ENCODE data around the gene ARAP3.
"Not testable (repeated sequence)": the region's sequence is repeated elsewhere in the genome, so short reads cannot be mapped to it uniquely, and the experiment has no call there.

ARAP3 gene

GRCh38 chr5:141617682-141618029 lies 64.4 kb downstream of the ARAP3 start:
- ATAC-seq (no peak), DNase-seq (no peak)

GRCh38 chr5:141617128-141617527 lies 64.9 kb downstream of the ARAP3 start:
- DNase-seq, result no peak

DNA sequence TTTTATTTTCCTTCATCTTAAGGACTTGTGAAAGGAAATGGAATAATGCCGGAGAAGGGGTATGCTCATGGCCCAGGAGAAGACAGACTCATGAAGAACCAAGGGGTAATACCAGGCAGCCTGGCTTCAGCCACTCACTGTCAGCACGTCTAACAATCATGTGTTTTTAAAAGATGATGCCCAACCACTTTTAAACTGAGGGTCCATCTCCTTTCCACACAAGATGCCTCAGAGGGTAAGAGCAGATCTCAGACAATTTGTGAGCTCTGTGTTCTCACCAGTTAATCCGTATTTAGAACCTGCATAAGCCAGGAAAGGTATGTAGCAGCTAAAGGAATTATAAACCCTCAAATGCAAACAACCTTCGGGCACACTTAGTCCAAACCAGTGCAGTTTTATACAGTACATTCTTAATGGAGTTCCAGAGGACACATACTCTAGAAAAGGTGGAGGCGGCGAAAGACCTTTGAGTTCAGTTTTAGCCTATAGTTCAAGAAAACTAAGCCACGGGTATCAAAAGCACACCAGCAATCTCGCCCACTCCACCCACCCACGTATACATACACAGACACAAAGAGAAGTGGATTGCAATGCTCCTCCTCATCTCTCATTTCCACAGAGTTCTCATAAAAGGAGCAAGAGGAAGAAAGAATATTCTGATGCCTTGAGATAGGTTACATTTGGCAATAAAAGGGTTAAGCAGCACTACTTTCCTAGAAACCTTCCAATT lies 65.9 kb downstream of the ARAP3 start:
- no peak for DNase-seq
- no peak for ATAC-seq

More at GRCh38 chr5:141617128-141617527, 64.9 kb downstream of the ARAP3 start:
- ATAC-seq, result no peak

DNA sequence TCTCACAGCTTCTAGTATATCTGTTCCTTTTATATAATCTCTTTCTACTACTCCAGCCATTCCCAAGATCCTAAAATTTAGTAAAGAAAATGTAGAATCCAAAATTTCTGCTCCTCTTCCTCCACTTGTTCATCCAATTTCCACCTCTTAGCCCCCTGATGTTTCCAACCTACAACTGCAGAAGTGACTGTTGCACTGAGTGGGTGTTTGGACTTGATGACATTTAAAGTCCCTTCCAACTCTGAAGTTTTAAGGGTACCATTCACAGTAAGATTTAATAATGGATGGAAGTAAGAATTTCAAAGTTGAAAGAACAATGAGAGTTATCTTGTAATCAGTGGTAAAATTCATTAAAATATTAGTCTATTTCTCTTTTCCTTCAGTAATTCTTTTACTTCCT lies 68.7 kb downstream of the ARAP3 start:
- peak; percentile 37 for ATAC-seq

GRCh38 chr5:141611289-141611688 lies 70.7 kb downstream of the ARAP3 start:
- ATAC-seq, result no peak
- DNase-seq, result no peak

More for the DNA sequence above, 68.7 kb downstream of the ARAP3 start:
- no peak for DNase-seq

DNA sequence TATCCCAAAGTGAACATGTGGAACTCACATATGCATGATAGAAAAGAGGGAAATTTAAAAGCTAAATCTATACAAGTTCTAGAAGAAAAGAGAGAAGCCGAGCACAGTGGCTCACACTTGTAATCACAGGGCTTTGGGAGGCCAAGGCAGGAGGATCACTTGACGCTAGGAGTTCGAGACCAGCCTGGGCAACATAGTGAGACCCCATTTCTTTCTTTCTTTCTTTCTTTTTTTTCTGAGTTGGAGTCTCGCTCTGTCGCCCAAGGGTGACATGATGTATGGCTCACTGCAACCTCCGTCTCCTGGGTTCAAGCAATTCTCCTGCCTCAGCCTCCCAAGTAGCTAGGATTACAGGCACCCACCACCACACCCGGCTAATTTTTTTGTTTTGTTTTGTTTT lies 72.1 kb downstream of the ARAP3 start:
- not testable (repeated sequence) for ATAC-seq, DNase-seq

DNA sequence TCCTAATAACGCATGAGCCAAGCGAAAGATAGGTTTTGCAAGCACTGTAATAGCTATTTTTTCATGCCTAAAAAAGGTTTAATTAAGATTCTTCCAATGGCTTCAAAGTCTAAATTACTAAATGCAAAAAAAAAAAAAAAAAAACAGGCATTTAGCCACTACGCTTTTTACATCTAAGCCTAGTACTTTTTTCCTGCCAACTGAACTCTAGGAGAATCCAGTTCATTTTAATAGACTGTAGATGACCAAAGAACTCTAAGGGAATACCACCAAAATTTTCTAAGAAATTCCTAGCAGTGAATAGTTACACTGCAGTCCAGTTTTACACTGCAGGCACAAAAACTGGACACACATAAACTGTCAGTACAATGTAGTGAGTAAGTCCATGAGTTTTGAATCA lies 73.0 kb downstream of the ARAP3 start:
- ATAC-seq, result no peak
- DNase-seq, result no peak

GRCh38 chr5:141608557-141608956 lies 73.5 kb downstream of the ARAP3 start:
- ATAC-seq (no peak), DNase-seq (no peak)

DNA sequence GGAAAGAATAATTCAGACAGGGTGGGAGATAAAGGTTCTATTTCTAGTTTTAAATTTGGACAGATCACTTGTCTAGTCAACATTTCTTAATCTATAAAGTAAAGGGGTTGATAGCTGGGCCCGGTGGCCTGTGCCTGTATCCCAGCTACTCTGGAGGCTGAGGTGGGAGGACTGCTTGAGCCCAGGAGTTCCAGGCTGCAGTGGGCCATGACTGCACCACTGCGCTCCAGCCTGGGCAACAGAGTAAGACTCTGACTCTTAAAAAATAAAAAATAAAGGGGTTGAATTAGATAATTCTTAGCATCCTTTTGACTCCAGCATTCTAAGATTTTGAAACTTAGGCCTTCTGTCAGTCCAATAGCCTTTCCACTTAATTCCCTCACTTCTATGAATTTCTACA lies 74.0 kb downstream of the ARAP3 start:
- ATAC-seq, result no peak
- DNase-seq, result no peak

- ATAC-seq (peak; percentile 98), DNase-seq (peak; percentile 64)
Measured at GRCh38 chr5:141605523-141606277, 76.3 kb downstream of the ARAP3 start.

DNA sequence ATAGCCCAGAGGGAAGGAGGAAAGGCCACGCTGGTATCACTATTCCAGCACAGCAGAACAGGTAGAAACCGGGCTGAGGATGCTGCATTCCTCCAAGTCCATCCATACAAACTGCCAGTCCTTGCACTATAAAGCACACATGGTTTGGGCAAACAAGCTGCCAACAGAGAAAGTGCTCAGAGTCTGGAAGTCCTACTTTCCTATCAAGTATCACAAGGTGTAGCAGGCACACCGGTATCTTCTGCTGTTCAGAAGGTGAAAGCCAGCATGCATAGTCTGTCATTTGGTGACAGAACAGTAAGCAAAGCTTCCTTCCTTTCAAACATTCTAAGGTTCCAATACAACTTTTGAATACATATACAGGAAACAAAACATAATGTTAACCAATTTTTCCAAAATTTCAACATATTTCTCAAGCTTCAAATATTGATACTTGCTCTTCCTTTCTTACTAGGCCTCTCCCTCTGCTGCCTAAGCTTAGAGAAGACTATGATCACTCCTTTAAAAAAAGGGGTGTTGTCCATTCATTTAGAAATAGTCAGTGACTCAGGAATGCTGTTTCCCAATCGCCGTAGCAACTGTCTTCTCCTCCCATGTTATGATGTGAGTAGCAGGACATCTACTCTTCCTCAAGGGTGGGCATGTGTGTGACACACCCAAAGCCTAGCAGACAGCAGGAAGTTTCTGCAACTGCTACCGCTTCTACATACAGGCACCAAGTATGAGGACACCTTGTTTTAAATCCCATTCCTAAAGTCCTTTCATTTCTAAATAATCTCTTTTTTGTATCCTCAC lies 77.9 kb downstream of the ARAP3 start:
- ATAC-seq, result peak; percentile 38
- peak; percentile 17 for DNase-seq
